GM12864 (cell line): Measurements from ENCODE around the gene TRANK1.
"Not testable (repeated sequence)": the region's sequence is repeated elsewhere in the genome, so short reads cannot be mapped to it uniquely, and the experiment has no call there.

Source experiments
- DNase-seq: peaks from one replicate; pipeline ENCODE4 v3.0.0-alpha.2; 2011; ENCODE audit warnings: low read depth
- H3K4me3 ChIP-seq: 2 replicates; pipeline ENCODE4 v1.5.1; 2011; ENCODE audit warnings: mild to moderate bottlenecking, low read depth, low read length, control low read depth
- CTCF ChIP-seq: IDR thresholded peaks from 2 replicates; pipeline ENCODE4 v1.5.1; 2011; ENCODE audit warnings: low read depth, mild to moderate bottlenecking, moderate library complexity, low read length, control low read depth, inconsistent platforms; ENCODE audit errors: missing control alignments

Gene TRANK1

GRCh38 chr3:36890261-36890660, 54.6 kb downstream of the TRANK1 start:
- no peak for TF ChIP-seq CTCF
- DNase-seq: no peak
- H3K4me3 ChIP-seq: no peak overlapping the region

- DNase-seq: no peak
- TF ChIP-seq CTCF: no peak
- H3K4me3 ChIP-seq: no peak overlapping the region
Observed at GRCh38 chr3:36881735-36882134, 63.1 kb downstream of the TRANK1 start.

- DNase-seq, H3K4me3 ChIP-seq: not testable (repeated sequence)
Observed at GRCh38 chr3:36879842-36880241, 65.0 kb downstream of the TRANK1 start.

DNA sequence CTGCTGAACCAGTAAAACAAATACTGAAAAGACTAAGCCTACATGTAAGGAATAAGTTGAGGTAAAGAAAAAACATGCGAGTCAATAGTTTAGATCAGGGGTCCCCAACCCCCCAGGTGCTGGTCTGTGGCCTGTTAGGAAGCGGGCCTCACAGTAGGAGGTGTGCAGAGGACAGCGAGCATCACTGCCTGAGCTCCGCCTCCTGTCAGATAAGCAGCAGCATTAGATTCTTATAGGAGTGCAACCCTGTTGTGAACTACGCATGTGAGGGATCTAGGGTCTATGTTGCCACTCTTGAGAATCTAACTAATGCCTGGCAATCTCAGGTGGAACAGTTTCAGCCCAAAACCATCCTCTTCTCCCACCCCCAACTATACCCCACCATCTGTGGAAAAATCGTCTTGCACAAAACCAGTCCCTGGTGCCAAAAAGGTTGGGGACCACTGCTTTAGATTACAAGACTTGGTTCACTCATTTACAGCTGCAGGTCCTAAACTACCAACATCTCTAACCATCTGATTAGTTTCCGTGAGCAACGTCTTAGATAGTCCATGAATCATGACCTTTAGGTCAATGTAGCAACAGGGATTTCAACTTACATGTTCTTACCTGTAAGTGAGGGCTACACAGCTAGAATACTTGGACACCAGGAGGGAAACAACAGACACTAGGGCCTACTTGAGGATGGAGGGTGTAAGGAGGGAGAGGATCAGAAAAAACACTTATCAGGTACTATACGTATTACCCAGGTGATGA, 66.7 kb downstream of the TRANK1 start:
- no peak overlapping the region for H3K4me3 ChIP-seq
- no peak for DNase-seq
- TF ChIP-seq CTCF: no peak

DNA sequence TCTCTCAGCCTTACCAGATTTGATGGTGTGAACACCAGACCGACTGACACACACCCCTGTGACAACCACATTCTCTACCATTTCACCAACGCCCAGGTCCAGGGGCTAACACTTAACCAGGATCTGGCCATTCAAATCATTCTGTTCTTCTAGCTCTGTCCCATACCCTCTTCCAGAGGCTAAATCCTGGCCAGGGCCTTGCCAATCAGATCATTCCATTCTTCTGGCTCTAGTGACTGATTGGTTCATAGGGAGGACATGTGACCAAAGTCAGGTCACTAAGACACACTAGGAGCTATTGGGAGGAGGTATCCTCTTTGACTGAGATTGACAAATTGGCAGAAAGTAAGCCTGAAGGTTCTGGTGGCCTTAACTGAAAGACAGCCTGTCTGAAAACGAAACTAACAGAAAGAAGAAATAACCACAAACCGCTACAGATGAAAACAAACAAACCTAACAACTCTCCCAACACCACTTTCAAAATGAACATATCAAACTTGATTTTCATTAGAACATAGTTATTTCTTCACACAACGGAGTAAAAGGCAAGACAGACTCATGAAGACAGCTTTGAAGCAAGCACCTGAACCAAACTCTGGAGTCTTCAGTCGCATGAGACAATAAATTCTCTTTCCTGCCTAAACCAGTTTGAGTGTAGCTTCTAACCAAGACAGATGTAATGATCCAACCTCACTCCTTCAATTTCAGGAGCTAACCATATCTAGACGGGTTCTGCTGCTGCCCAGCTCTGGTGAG, 68.5 kb downstream of the TRANK1 start:
- H3K4me3 ChIP-seq: peak overlapping the region; percentile 11; the same call in 1 of the 2 replicates
- peak; percentile 87 for DNase-seq
- TF ChIP-seq CTCF: no peak

DNA sequence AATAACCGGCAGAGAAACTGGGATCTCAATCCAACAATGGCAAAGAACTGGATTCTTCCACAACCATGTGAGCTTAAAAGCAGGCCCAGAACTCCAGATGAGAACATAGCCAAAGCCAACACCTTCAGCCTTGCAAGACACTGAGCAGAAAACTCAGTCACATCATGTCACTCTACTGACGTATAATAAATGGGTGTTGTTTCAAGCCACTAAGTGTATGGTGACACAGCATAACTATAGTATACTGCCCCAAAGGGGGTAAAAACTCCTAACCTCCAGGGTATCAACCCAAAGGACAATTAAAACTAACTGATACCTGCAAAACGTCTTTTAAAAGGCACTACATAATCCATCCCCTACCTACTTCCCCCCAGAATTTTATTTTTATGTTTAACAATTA, 69.5 kb downstream of the TRANK1 start:
- DNase-seq: no peak
- no peak for TF ChIP-seq CTCF
- no peak overlapping the region for H3K4me3 ChIP-seq

DNA sequence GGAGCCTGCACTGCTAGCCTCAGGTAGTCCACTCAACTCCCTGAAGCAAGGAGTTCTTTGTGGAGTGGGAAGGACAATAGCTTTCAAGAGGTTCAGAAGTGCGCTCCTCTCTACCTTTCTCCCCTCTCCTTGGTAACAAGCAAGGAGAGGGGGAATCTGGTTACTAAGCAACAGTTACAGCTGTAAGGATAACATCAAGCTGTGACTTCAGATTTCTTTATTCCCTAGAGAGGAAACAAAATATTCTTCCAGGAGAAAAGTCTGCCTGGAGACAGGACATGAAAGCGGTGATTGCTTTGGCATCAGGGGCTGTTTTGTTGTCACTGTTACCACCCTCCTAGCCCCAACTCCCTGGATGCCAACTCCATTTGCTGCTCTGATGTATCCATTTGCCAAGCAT, 70.4 kb downstream of the TRANK1 start:
- H3K4me3 ChIP-seq: no peak overlapping the region
- TF ChIP-seq CTCF: no peak
- DNase-seq: no peak
